PC-3 (cell line): ENCODE results near the gene VTI1A. TPM values are rescaled to one million over a fixed set of nuclear protein-coding genes. Genes with fewer than 3 reads are reported as not detected.

Experiments
- ATAC-seq: fragments of 200-7000 bp; cut with Tn5 transposase; 2 replicates; pipeline ENCODE4 v1.9.1; 2020; ENCODE audit warnings: mild to moderate bottlenecking, moderate library complexity
- BruUV-seq: library from RNA; stranded (reverse); fragments of 400-500 nt; replicated peaks from 2 replicates; lab custom pipeline; 2021; lab: Mats Ljungman, UMichigan
- CTCF ChIA-PET: fragments of 300-600 bp; sonication (Branson Sonifier 250); formaldehyde crosslinking; loops from one replicate; lab custom pipeline; 2022; ENCODE audit warnings: antibody characterized with exemption; lab: Charles Lee
- POLR2A ChIA-PET: fragments of 300-600 bp; sonication (Branson Sonifier 250); formaldehyde crosslinking; loops from one replicate; lab custom pipeline; 2022; ENCODE audit warnings: antibody characterized with exemption; ENCODE audit not compliant: unreplicated experiment; lab: Charles Lee
- DNase-seq: peaks from one replicate; pipeline ENCODE4 v3.0.0-alpha.2; 2015
- H2AFZ ChIP-seq: fragments of 300-600 bp; sonication (generic); 2 replicates; pipeline ENCODE4 v1.6.0; 2016; ENCODE audit warnings: antibody characterized with exemption, low read length
- H3F3A ChIP-seq: fragments of 300-600 bp; sonication (generic); one replicate; pipeline ENCODE4 v1.6.0; 2017; ENCODE audit warnings: antibody characterized with exemption, low read length, control low read depth, mild to moderate bottlenecking; ENCODE audit not compliant: unreplicated experiment
- H3K27ac ChIP-seq: fragments of 300-600 bp; sonication (generic); 2 replicates; pipeline ENCODE4 v1.5.1; 2016; ENCODE audit warnings: mild to moderate bottlenecking, low read length
- H3K27me3 ChIP-seq: fragments of 300-600 bp; sonication (generic); 2 replicates; pipeline ENCODE4 v1.6.1; 2016; ENCODE audit warnings: low read length, mixed read lengths
- H3K36me3 ChIP-seq: fragments of 300-600 bp; sonication (generic); 2 replicates; pipeline ENCODE4 v1.6.1; 2016; ENCODE audit warnings: low read depth, mixed run types, low read length, mixed read lengths
- H3K4me1 ChIP-seq: fragments of 300-600 bp; sonication (generic); 2 replicates; pipeline ENCODE4 v1.5.1; 2016; ENCODE audit warnings: low read length; ENCODE audit not compliant: insufficient read depth
- H3K4me2 ChIP-seq: fragments of 300-600 bp; sonication (generic); 2 replicates; pipeline ENCODE4 v1.6.0; 2016; ENCODE audit warnings: low read length
- H3K4me3 ChIP-seq: fragments of 300-600 bp; sonication (generic); 2 replicates; pipeline ENCODE4 v1.5.1; 2016; ENCODE audit warnings: mild to moderate bottlenecking, low read length, mixed read lengths
- H3K79me2 ChIP-seq: fragments of 300-600 bp; sonication (generic); 2 replicates; pipeline ENCODE4 v1.6.1; 2017; ENCODE audit warnings: low read length, mixed read lengths
- H3K9ac ChIP-seq: fragments of 300-600 bp; sonication (generic); 2 replicates; pipeline ENCODE4 v1.6.0; 2016; ENCODE audit warnings: mild to moderate bottlenecking, low read length
- H3K9me2 ChIP-seq: fragments of 300-600 bp; sonication (generic); replicated peaks from 2 replicates; pipeline ENCODE4 v1.6.1; 2016; ENCODE audit warnings: mixed run types, low read length, mixed read lengths
- H3K9me3 ChIP-seq: fragments of 300-600 bp; sonication (generic); 2 replicates; pipeline ENCODE4 v1.6.1; 2016; ENCODE audit warnings: low read length, mixed read lengths
- H4K20me1 ChIP-seq: fragments of 300-600 bp; sonication (generic); 2 replicates; pipeline ENCODE4 v1.6.1; 2016; ENCODE audit warnings: low read length, mixed read lengths
- CTCF ChIP-seq: fragments of 300-600 bp; sonication (generic); conservative IDR thresholded peaks from 2 replicates; pipeline ENCODE4 v1.5.1; 2017; ENCODE audit warnings: antibody characterized with exemption, low read depth, mild to moderate bottlenecking, low read length
- EZH2 ChIP-seq: fragments of 300-600 bp; sonication (generic); IDR thresholded peaks from one replicate; pipeline ENCODE4 v1.6.1; 2017; ENCODE audit warnings: antibody characterized with exemption, mild to moderate bottlenecking, low read length; ENCODE audit not compliant: unreplicated experiment
- EZH2phosphoT487 ChIP-seq: fragments of 300-600 bp; sonication (generic); IDR thresholded peaks from 2 replicates; pipeline ENCODE4 v1.6.1; 2018; ENCODE audit warnings: mild to moderate bottlenecking, antibody characterized with exemption, low read length, borderline replicate concordance
- intact Hi-C: fragments of 100-400 bp; cut with micrococcal nuclease; formaldehyde crosslinking; loops from 2 replicates; pipeline ENCODE4 v1.9.0; 2023
- total RNA-seq: library from RNA; depleted of rRNA; stranded (reverse); fragments of >200 nt; gene quantifications from 2 replicates; pipeline ENCODE4 v1.2.3, GENCODE V29; 2014

The VTI1A gene
- total RNA-seq, 1 experiment from 2014 or later = 18.1 TPM

- Histone ChIP-seq H3K4me3 (no peak overlapping the region), H3K27me3 (no peaks in the 10 kb centered on the region), H3F3A (no peaks in the 10 kb centered on the region), H3K9me3 (no peaks in the 10 kb centered on the region), H3K9ac (no peak overlapping the region), H4K20me1 (no peaks in the 10 kb centered on the region), H3K27ac (no peak overlapping the region), H3K4me2 (no peak overlapping the region), H3K9me2 (no peaks in the 10 kb centered on the region), H3K4me1 (no peaks in the 10 kb centered on the region), H3K36me3 (no peaks in the 10 kb centered on the region; the same call in 1 of the 2 replicates), H2AFZ (no peak overlapping the region), H3K79me2 (no peaks in the 10 kb centered on the region)
- TF ChIP-seq CTCF = no peak
- TF ChIP-seq EZH2phosphoT487 = no peak
- TF ChIP-seq EZH2 = no peak
- no TSS peak for BruUV-seq
- CTCF ChIA-PET = no interaction called here
- DNase-seq (no peak), ATAC-seq (no peak)
- POLR2A ChIA-PET = no interaction called here
- intact Hi-C loops = no loop called here
These were observed 20.9 kb upstream of the VTI1A start for GRCh38 chr10:112426111-112426510.

- no peaks in the 10 kb centered on the region for H3K9me2 ChIP-seq
- H3K36me3 ChIP-seq = peaks cover 12% of the 10 kb centered on the region
- intact Hi-C loops = no loop called here
- CTCF ChIA-PET = no interaction called here
- DNase-seq (no peak), ATAC-seq (no peak)
- no TSS peak for BruUV-seq
- no peak overlapping the region for H3K9ac ChIP-seq
- no peak overlapping the region for H3K4me3 ChIP-seq
- POLR2A ChIA-PET = no interaction called here
- no peak overlapping the region for H2AFZ ChIP-seq
- no peak for TF ChIP-seq CTCF
- TF ChIP-seq EZH2phosphoT487 = no peak
- no peak for TF ChIP-seq EZH2
- H3K4me2 ChIP-seq = no peak overlapping the region
- no peaks in the 10 kb centered on the region for H3K9me3 ChIP-seq
- H3K27ac ChIP-seq = no peak overlapping the region
- no peaks in the 10 kb centered on the region for H3F3A ChIP-seq
- no peaks in the 10 kb centered on the region for H3K79me2 ChIP-seq
- H4K20me1 ChIP-seq = no peaks in the 10 kb centered on the region
- H3K27me3 ChIP-seq = no peaks in the 10 kb centered on the region
- no peaks in the 10 kb centered on the region for H3K4me1 ChIP-seq
These were observed 17.9 kb upstream of the VTI1A start for GRCh38 chr10:112429147-112429546.

GRCh38 chr10:112429654-112430230, 17.3 kb upstream of the VTI1A start:
- no peaks in the 10 kb centered on the region for H3K4me1 ChIP-seq
- H3K27ac ChIP-seq = no peak overlapping the region
- no peak overlapping the region for H3K4me3 ChIP-seq
- no peak overlapping the region for H3K4me2 ChIP-seq
- H3K27me3 ChIP-seq = no peaks in the 10 kb centered on the region
- POLR2A ChIA-PET = no interaction called here
- H3K79me2 ChIP-seq = no peaks in the 10 kb centered on the region
- H3F3A ChIP-seq = no peaks in the 10 kb centered on the region
- TF ChIP-seq CTCF (no peak), EZH2 (no peak), EZH2phosphoT487 (no peak)
- no peak for DNase-seq
- H3K9me3 ChIP-seq = no peaks in the 10 kb centered on the region
- intact Hi-C loops = loop anchor here (10.0 kb wide), 1 partner anchor 285 kb away; no protein-coding TSS in a partner anchor
- H3K9ac ChIP-seq = no peak overlapping the region
- CTCF ChIA-PET = no interaction called here
- H3K9me2 ChIP-seq = no peaks in the 10 kb centered on the region
- H3K36me3 ChIP-seq = peaks cover 17% of the 10 kb centered on the region
- H2AFZ ChIP-seq = no peak overlapping the region
- no TSS peak for BruUV-seq
- no peaks in the 10 kb centered on the region for H4K20me1 ChIP-seq
- ATAC-seq = no peak
